GM12874 (cell line): ENCODE results near the gene ATG9A.

Source experiments
- TF ChIP-seq, protein P1 (sequence below): IDR thresholded peaks from 2 replicates; pipeline ENCODE4 v1.5.1; 2011; ENCODE audit warnings: low read depth, mild to moderate bottlenecking, control low read depth, low read length, moderate library complexity; ENCODE audit not compliant: insufficient read depth

Gene ATG9A

DNA sequence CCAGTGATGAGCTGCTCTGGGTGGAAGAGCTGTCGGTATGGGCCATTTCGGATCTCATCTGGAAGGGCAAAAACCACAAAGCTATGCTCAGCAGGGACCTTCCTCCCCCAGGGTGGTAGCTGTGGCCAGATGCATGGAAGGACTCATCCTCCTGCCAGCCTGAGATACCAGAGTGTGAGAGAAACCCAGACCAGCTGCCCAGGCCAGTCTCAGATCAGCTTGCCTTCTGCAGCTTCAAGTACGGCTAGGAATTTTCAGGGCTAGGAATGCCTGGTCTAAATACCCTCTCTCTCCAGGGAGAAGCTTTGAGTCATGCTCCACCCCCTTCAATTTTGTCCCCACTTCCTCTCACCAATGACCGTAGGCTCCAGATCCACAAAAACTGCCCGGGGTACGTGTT lies 22.2 kb upstream of the ATG9A start:
- TF ChIP-seq, protein P1, sequence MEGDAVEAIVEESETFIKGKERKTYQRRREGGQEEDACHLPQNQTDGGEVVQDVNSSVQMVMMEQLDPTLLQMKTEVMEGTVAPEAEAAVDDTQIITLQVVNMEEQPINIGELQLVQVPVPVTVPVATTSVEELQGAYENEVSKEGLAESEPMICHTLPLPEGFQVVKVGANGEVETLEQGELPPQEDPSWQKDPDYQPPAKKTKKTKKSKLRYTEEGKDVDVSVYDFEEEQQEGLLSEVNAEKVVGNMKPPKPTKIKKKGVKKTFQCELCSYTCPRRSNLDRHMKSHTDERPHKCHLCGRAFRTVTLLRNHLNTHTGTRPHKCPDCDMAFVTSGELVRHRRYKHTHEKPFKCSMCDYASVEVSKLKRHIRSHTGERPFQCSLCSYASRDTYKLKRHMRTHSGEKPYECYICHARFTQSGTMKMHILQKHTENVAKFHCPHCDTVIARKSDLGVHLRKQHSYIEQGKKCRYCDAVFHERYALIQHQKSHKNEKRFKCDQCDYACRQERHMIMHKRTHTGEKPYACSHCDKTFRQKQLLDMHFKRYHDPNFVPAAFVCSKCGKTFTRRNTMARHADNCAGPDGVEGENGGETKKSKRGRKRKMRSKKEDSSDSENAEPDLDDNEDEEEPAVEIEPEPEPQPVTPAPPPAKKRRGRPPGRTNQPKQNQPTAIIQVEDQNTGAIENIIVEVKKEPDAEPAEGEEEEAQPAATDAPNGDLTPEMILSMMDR = no peak

DNA sequence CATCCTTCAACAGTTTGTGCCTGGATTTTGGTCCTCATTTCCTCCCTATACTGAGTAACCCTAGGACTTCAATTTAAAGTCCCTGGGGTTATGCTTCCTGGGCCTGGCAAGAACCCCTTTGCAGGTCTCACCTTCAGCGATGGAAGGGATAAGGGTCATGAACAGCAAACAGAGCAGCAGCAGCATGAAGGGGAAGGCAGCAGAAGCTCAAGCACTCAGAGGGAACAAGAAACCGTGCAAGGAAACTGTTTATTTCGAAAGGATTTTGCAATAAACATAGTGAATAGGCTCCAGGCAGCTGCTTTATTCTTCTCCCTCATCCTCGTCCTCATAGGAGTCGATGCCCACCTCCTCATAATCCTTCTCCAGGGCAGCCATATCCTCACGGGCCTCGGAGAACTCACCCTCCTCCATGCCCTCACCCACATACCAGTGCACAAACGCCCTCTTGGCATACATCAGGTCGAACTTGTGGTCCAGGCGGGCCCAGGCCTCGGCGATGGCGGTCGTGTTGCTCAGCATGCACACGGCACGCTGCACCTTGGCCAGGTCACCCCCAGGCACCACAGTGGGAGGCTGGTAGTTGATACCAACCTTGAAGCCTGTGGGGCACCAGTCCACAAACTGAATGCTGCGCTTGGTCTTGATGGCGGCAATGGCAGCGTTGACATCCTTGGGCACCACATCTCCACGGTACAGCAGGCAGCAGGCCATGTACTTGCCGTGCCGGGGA lies 20.8 kb upstream of the ATG9A start:
- TF ChIP-seq, protein P1 = no peak

DNA sequence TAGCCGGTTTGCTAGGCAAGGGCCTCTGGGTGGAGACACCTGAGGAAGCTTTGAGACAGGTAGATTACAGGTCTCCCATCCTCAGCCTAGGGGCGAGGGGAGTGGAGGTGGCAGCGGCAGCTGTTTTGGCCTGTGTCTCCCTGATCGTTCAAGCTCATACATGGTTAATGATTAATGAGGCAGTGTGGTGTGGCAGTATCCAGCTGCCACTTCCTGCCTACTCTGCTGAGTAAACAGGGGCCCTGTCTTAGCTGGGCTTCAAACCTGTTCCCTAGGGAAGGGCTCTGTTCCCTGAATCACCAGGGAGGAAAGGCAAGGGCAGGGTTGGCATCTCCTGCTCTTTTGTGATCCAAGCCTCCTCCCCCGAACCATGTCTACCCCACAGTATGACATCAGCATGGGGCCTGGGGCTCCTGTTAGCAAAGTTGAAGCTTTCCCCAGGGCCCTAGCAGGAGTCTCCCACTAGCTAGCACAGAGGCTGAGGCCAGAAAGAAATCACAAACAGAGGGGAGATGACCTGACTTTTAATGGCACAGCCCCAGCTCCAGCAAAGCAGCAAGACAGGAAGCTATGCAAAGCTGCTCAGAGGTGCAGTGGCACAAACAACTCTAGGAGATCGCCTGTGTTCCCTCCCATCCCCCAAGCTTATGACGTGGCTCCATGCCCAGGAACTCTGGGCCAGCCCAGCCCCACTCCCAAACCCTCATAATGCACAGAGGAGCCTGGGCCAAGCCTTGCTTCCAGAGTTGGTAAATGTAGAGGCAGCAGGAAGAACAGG lies 20.0 kb upstream of the ATG9A start:
- TF ChIP-seq, protein P1 = no peak

DNA sequence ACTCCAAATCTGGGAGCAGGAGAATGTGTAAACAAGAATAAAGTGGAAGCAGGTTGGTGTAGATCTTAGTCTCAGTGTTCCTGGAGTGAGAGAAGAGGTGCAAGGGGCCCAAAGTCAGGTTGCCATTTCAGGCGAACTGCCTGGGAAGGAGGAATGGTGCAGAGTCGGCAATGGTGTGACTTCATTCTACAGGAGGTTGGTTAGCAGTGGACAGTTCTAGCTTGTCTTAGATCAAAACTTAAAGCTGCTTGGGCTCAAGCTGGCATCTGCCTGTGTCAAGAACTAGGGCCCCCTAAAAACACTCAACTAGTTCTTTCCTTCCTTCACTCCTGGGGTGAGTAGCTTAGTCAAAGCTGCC lies 19.4 kb upstream of the ATG9A start:
- TF ChIP-seq, protein P1 = no peak

DNA sequence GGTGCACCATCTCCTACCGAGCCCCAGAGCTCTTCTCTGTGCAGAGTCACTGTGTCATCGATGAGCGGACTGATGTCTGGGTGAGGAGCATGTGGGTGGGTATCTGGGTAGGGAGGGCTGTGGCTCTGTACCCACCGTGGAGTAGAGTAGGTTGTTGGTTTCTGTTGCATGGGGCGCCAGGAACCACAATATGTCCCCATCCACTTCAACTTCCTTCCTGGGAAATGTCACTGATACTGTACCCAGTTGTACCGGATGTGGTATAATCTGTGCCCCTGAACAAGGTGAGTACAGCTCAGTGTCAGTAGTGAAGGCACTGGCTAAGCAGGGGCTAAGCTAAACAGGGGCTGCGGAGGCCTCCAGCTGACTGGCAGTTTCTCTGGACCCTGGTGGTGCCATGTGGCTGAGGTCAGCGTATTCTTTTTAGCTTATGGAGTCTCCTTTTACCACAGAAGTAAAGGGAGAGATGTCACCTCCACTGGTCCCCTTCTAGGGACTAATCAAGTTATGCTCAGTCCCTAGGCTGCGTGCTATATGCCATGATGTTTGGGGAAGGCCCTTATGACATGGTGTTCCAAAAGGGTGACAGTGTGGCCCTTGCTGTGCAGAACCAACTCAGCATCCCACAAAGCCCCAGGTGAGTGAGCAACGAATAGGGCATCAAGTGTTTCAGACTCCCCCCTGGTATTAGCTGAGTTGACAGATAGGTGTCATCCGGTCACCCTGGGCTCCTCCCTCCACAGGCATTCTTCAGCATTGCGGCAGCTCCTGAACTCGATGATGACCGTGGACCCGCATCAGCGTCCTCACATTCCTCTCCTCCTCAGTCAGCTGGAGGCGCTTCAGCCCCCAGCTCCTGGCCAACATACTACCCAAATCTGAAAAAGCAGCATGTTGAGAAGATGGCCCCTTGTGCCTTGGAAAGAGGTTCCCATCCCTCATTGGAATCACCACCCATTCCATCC lies 18.5 kb upstream of the ATG9A start:
- TF ChIP-seq, protein P1 = no peak

DNA sequence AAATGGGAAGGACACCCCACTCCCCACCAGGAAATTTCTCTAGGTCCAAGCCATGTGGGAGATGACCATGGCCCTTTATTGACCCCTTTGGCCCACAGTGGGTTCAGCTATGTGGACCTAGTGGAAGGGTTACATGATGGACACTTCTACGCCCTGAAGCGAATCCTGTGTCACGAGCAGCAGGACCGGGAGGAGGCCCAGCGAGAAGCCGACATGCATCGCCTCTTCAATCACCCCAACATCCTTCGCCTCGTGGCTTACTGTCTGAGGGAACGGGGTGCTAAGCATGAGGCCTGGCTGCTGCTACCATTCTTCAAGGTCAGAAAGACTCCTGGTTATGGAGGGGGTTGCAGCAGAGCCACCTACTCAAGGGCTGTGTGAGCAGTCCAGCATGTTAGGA lies 17.1 kb upstream of the ATG9A start:
- TF ChIP-seq, protein P1 = no peak

DNA sequence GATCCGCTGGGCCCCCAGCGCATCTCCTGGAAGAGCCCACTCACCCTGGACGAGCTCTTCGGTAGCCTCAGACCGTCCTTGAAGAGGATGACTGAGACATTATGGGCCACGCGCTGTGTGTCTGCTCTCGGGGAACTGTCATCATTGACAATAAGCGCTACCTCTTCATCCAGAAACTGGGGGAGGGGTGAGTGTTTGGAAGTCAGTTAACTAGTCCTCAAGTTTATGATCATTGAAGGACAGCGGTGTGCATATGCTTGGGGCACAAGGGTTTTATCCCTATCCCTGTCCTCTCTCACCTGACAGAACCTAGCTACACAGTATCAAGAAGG lies 16.4 kb upstream of the ATG9A start:
- TF ChIP-seq, protein P1 = no peak
